Activated CD4-positive, CD25-positive, alpha-beta regulatory T cell treated with anti-CD3 and anti-CD28 coated beads, Interleukin-2, amount 50 U/mL, for 16 hours (primary cell): ENCODE data around the gene VPS72.
A peak's percentile ranks its signal among the peaks of the same experiment; 100 is the strongest.
"Not testable (repeated sequence)": the region's sequence is repeated elsewhere in the genome, so short reads cannot be mapped to it uniquely, and the experiment has no call there.

Source experiments
- DNase-seq: peaks from one replicate; pipeline ENCODE4 v3.0.0-alpha.2; 2020; ENCODE audit warnings: low read depth, low spot score

VPS72 gene

GRCh38 chr1:151189637-151190445, at the start of gene VPS72:
TSS of gene VPS72 (minus strand) at chr1:151190197. CDS start at chr1:151190121, 76 bp downstream.
- DNase-seq: peak; percentile 76

GRCh38 chr1:151238467-151238739, 48.4 kb upstream of the VPS72 start:
- no peak for DNase-seq

GRCh38 chr1:151237678-151238466, 47.9 kb upstream of the VPS72 start:
- DNase-seq: no peak

- no peak for DNase-seq
Observed at GRCh38 chr1:151235235-151235634, 45.2 kb upstream of the VPS72 start.

GRCh38 chr1:151222130-151222529, 32.1 kb upstream of the VPS72 start:
- no peak for DNase-seq

GRCh38 chr1:151221616-151222015, 31.6 kb upstream of the VPS72 start:
- no peak for DNase-seq

- no peak for DNase-seq
Observed at GRCh38 chr1:151213560-151213959, 23.6 kb upstream of the VPS72 start.

GRCh38 chr1:151211972-151212705, 22.1 kb upstream of the VPS72 start:
- DNase-seq: no peak

- no peak for DNase-seq
Observed at GRCh38 chr1:151210830-151211229, 20.8 kb upstream of the VPS72 start.

GRCh38 chr1:151205381-151205965, 15.5 kb upstream of the VPS72 start:
- not testable (repeated sequence) for DNase-seq

GRCh38 chr1:151199873-151200581, 10.0 kb upstream of the VPS72 start:
- no peak for DNase-seq

- DNase-seq: peak; percentile 98
Observed at GRCh38 chr1:151198254-151199127, 8.5 kb upstream of the VPS72 start, which contains the start of gene PIP5K1A. TSS of gene PIP5K1A (plus strand) at chr1:151198552. CDS start at chr1:151198997, 445 bp downstream.

- no peak for DNase-seq
Observed at GRCh38 chr1:151197863-151198253, 7.9 kb upstream of the VPS72 start.

- DNase-seq: no peak
Observed at GRCh38 chr1:151196292-151196800, 6.3 kb upstream of the VPS72 start.

GRCh38 chr1:151194894-151195594, 5.0 kb upstream of the VPS72 start:
- DNase-seq: not testable (repeated sequence)

- no peak for DNase-seq
Observed at GRCh38 chr1:151193856-151194255, 3.9 kb upstream of the VPS72 start.

GRCh38 chr1:151193304-151193703, 3.3 kb upstream of the VPS72 start:
- no peak for DNase-seq

- DNase-seq: no peak
Observed at GRCh38 chr1:151192047-151192446, 2.0 kb upstream of the VPS72 start.

- DNase-seq: not testable (repeated sequence)
Observed at GRCh38 chr1:151188667-151189066, 1.3 kb downstream of the VPS72 start.
